K562 (cell line): ENCODE measurements around the gene HDAC5. TPM values are rescaled to one million over a fixed set of nuclear protein-coding genes. Genes with fewer than 3 reads are reported as not detected.

Experiments used
- ATAC-seq: fragments of 200-7000 bp; cut with Tn5 transposase; 3 replicates; pipeline ENCODE4 v1.9.1; 2020; ENCODE audit warnings: moderate library complexity
- BruUV-seq: library from RNA; stranded (reverse); fragments of 400-500 nt; replicated peaks from 2 replicates; lab custom pipeline; 2021; lab: Mats Ljungman, UMichigan
- CTCF ChIA-PET: fragments of 300-600 bp; formaldehyde crosslinking; extraction: SDS; loops from one replicate; lab custom pipeline; 2021; ENCODE audit warnings: low intra/inter-chr PET ratio; lab: Yijun Ruan, JAX
- POLR2A ChIA-PET: fragments of 300-600, 350-650 bp; sonication (Branson Sonifier 250); formaldehyde crosslinking; extraction: SDS; loops from one replicate; lab custom pipeline; 2021; ENCODE audit warnings: antibody characterized with exemption, inconsistent platforms; lab: Yijun Ruan, JAX
- DNase-seq, 4 experiments: peaks; one replicate each; pipeline versions ENCODE4 v3.0.0 to v3.0.0-alpha.2; 2011 to 2018; ENCODE audit warnings: low spot score in 3 of 4, mixed read lengths in 3 of 4; ENCODE audit errors: extremely low read depth in 1 of 4
- FAIRE-seq: peaks from 2 replicates; lab custom pipeline; 2011; peaks lifted over from hg19 to GRCh38; lab: Jason Lieb, UNC
- H2AFZ ChIP-seq: 2 replicates; pipeline ENCODE4 v1.6.0; 2011; ENCODE audit warnings: low read depth, low read length, control low read depth, inconsistent platforms
- H3K27ac ChIP-seq: fragments of 200-600 bp; 3 replicates; pipeline ENCODE4 v1.8.0; 2011; ENCODE audit warnings: low read depth, mild to moderate bottlenecking, control low read depth, inconsistent platforms, low read length, moderate library complexity, mixed read lengths; ENCODE audit errors: extremely low read depth
- H3K27me3 ChIP-seq, 2 experiments: fragments of 300-600 bp in 1 of 2; 2 replicates in 1 of 2; 3 replicates in 1 of 2; pipeline versions ENCODE4 v1.6.0 to v1.8.0; 2011; ENCODE audit warnings: inconsistent platforms in 2 of 2, low read length in 2 of 2, mild to moderate bottlenecking in 1 of 2, mixed read lengths in 1 of 2, moderate library complexity in 1 of 2; ENCODE audit not compliant: control insufficient read depth in 2 of 2, insufficient read depth in 2 of 2
- H3K36me3 ChIP-seq: fragments of 300-600 bp; 3 replicates; pipeline ENCODE4 v1.8.0; 2011; ENCODE audit warnings: mild to moderate bottlenecking, low read length, inconsistent platforms; ENCODE audit not compliant: control insufficient read depth, insufficient read depth
- H3K4me1 ChIP-seq, 2 experiments: fragments of 200-600 bp in 1 of 2; replicated peaks in 1 of 2; 2 replicates in 1 of 2; 3 replicates in 1 of 2; pipeline versions ENCODE4 v1.5.1 to v1.8.0; 2011; ENCODE audit warnings: inconsistent platforms in 2 of 2, low read length in 2 of 2, mild to moderate bottlenecking in 1 of 2, mixed read lengths in 1 of 2, moderate library complexity in 1 of 2; ENCODE audit not compliant: control insufficient read depth in 2 of 2, insufficient read depth in 2 of 2
- H3K4me2 ChIP-seq: 2 replicates; pipeline ENCODE4 v1.6.1; 2011; ENCODE audit warnings: low read length, control low read depth, inconsistent platforms, mixed read lengths; ENCODE audit not compliant: insufficient read depth
- H3K4me3 ChIP-seq: fragments of 200-600 bp; sonication (generic), shearing (Covaris generic); 2 replicates; pipeline ENCODE4 v1.5.1; 2016; ENCODE audit warnings: control low read depth, inconsistent platforms
- H3K79me2 ChIP-seq: fragments of 200-600 bp; 3 replicates; pipeline ENCODE4 v1.8.0; 2011; ENCODE audit warnings: low read length, inconsistent platforms; ENCODE audit not compliant: control insufficient read depth, insufficient read depth
- H3K9ac ChIP-seq, 2 experiments: 2 replicates each; pipeline versions ENCODE4 v1.6.0 to v1.6.1; 2011; ENCODE audit warnings: low read depth in 2 of 2, low read length in 2 of 2, control low read depth in 1 of 2, inconsistent platforms in 1 of 2, mild to moderate bottlenecking in 1 of 2, mixed read lengths in 1 of 2; ENCODE audit not compliant: insufficient read depth in 1 of 2
- H3K9me1 ChIP-seq: one replicate; pipeline ENCODE4 v1.6.0; 2011; ENCODE audit warnings: inconsistent platforms, mild to moderate bottlenecking, low read length, moderate library complexity; ENCODE audit not compliant: control insufficient read depth, insufficient read depth
- H3K9me3 ChIP-seq: replicated peaks from 2 replicates; pipeline ENCODE4 v1.5.1; 2011; ENCODE audit warnings: low read depth, low read length, inconsistent platforms; ENCODE audit not compliant: control insufficient read depth, insufficient read depth
- H4K20me1 ChIP-seq: replicated peaks from 2 replicates; pipeline ENCODE4 v1.6.1; 2011; ENCODE audit warnings: low read length, inconsistent platforms, mixed read lengths; ENCODE audit not compliant: control insufficient read depth, insufficient read depth
- ARID1B ChIP-seq: fragments of 450-650 bp; IDR thresholded peaks from 2 replicates; pipeline ENCODE4 v1.6.1; 2016; ENCODE audit warnings: antibody characterized with exemption, mild to moderate bottlenecking, inconsistent platforms
- BRD9 ChIP-seq: fragments of 450-650 bp; IDR thresholded peaks from 2 replicates; pipeline ENCODE4 v1.6.1; 2018; ENCODE audit warnings: low read depth; ENCODE audit not compliant: partially characterized antibody
- CREM ChIP-seq: IDR thresholded peaks from 2 replicates; pipeline ENCODE4 v1.6.1; 2014; ENCODE audit warnings: antibody characterized with exemption, low read depth
- GATA2 ChIP-seq: sonication (generic); formaldehyde crosslinking; IDR thresholded peaks from 2 replicates; pipeline ENCODE4 v1.4.0; 2020; ENCODE audit warnings: mild to moderate bottlenecking, missing genetic modification reagents
- ILK ChIP-seq: fragments of 450-650 bp; IDR thresholded peaks from 2 replicates; pipeline ENCODE4 v1.6.1; 2016; ENCODE audit warnings: missing genetic modification characterization, low read depth, mild to moderate bottlenecking, missing compliant biosample characterization, moderate library complexity, borderline replicate concordance
- MTA2 ChIP-seq: fragments of 450-650 bp; IDR thresholded peaks from 2 replicates; pipeline ENCODE4 v1.6.1; 2016; ENCODE audit warnings: low read depth
- PHF21A ChIP-seq: fragments of 450-650 bp; IDR thresholded peaks from 2 replicates; pipeline ENCODE4 v1.6.1; 2017; ENCODE audit warnings: low read depth, borderline replicate concordance
- PKNOX1 ChIP-seq: fragments of 450-650 bp; IDR thresholded peaks from 2 replicates; pipeline ENCODE4 v1.6.1; 2016
- POLR2AphosphoS5 ChIP-seq: IDR thresholded peaks from 2 replicates; pipeline ENCODE4 v1.6.1; 2011; ENCODE audit warnings: mild to moderate bottlenecking, low read depth, low read length, moderate library complexity; ENCODE audit not compliant: control insufficient read depth, insufficient read depth
- PRDM10 ChIP-seq: fragments of 450-650 bp; IDR thresholded peaks from 2 replicates; pipeline ENCODE4 v1.6.1; 2018; ENCODE audit not compliant: partially characterized antibody
- SRSF1 ChIP-seq: fragments of 200-400 bp; formaldehyde crosslinking; IDR thresholded peaks from 2 replicates; pipeline ENCODE4 v1.6.1; 2017; ENCODE audit warnings: mild to moderate bottlenecking, low read depth, low read length, moderate library complexity
- STAT6 ChIP-seq: sonication (generic); formaldehyde crosslinking; IDR thresholded peaks from 2 replicates; pipeline ENCODE4 v1.8.1; 2023; ENCODE audit warnings: mild to moderate bottlenecking, missing genetic modification reagents
- ZBTB1 ChIP-seq: sonication (generic); formaldehyde crosslinking; IDR thresholded peaks from 2 replicates; pipeline ENCODE4 v1.8.1; 2023; ENCODE audit warnings: missing genetic modification reagents, low read depth, mild to moderate bottlenecking, borderline replicate concordance
- WGBS: fragments of 100-300 bp; shearing (Covaris generic); methylation state at CpG from one replicate; pipeline ENCODE4 v1.1.6; 2016; ENCODE audit warnings: low coverage, mixed read lengths; ENCODE audit not compliant: insufficient coverage; ENCODE audit errors: missing lambda C conversion rate; 5-methylcytosine and 5-hydroxymethylcytosine counted together
- in situ Hi-C: fragments of 300-500 bp; cut with MboI; formaldehyde crosslinking; loops from 4 replicates; pipeline ENCODE4 v1.15.0; 2018; ENCODE audit warnings: inconsistent platforms, mixed read lengths
- intact Hi-C: fragments of 100-400 bp; cut with micrococcal nuclease; formaldehyde crosslinking; loops from 2 replicates; pipeline ENCODE4 v1.14.2; 2022
- polyA plus RNA-seq, 8 experiments: library from polyadenylated mRNA; depleted of rRNA in 4 of 8; stranded (reverse) in 5 of 8; unstranded in 3 of 8; fragments of >200 nt; fragmentation: Nextera tagmentation in 2 of 8; fragmentation: Illumina TruSeq in 1 of 8; extraction: Ambion mirVana in 2 of 8; extraction: Trizol in 1 of 8; gene quantifications; 2 replicates each; pipeline versions ENCODE4 v1.2.1 to v1.2.3, GENCODE V29; 2011 to 2014; ENCODE audit warnings: inconsistent platforms in 1 of 8, missing spikeins in 1 of 8
- total RNA-seq, 7 experiments: library from RNA; depleted of rRNA in 6 of 7; stranded (reverse); fragments of >200 nt in 6 of 7; fragmentation: Illumina TruSeq in 2 of 7; extraction: Trizol in 2 of 7; gene quantifications; 2 replicates each; pipeline versions ENCODE4 v1.2.1 to v1.2.3, GENCODE V29; 2011 to 2021; ENCODE audit warnings: low replicate concordance in 1 of 7

Gene HDAC5
- total and polyA plus RNA-seq, 9 of the 15 experiments (the other 6 are each of a cell fraction or from before 2014, with no cell fraction given), result 0.45 to 26.2 (median 16.4) TPM

- Histone ChIP-seq H3K36me3 (peaks cover 11% of the 10 kb centered on the region; the same call in 1 of the 3 replicates), H3K9me1 (no peaks in the 10 kb centered on the region), H3K4me3 (peak overlapping the region; percentile 62), H4K20me1 (peaks cover 5% of the 10 kb centered on the region; the same call in 1 of the 2 replicates), H3K27ac (peak overlapping the region; percentile 84), H3K9ac (peak overlapping the region; percentile 77 to 83; a peak in 3 of 4 replicates), H3K4me1 (peaks cover 19 to 43% of the 10 kb centered on the region in 2 experiments; a peak in 4 of 5 replicates), H3K4me2 (peak overlapping the region; percentile 88), H3K79me2 (peaks cover 43% of the 10 kb centered on the region), H2AFZ (peak overlapping the region; percentile 83), H3K27me3 (no peaks in the 10 kb centered on the region), H3K9me3 (no peaks in the 10 kb centered on the region)
- ChIA-PET POLR2A (interaction anchor here (0.8 kb wide), 2 partner anchors 9 to 46 kb away, joined by 3 read pairs; no protein-coding TSS in a partner anchor), CTCF (no interaction called here)
- 7% methylated on average over 7 of the region's 7 CpGs for WGBS
- FAIRE-seq (peak; percentile 72), DNase-seq (peak in 1 of 4 experiments; percentile 68), ATAC-seq (peak; percentile 10)
- intact Hi-C loops, result no loop called here
- no TSS peak for BruUV-seq
- in situ Hi-C loops, result no loop called here
- peak; percentile 51 for TF ChIP-seq ARID1B
- peak; percentile 26; the same call in 1 of the 2 replicates for TF ChIP-seq GATA2
- TF ChIP-seq PRDM10, result peak; percentile 61
- peak; percentile 52 for TF ChIP-seq PKNOX1
- TF ChIP-seq STAT6 (CRISPR knock-in tag), result no peak
- TF ChIP-seq CREM, result 0 out of 2 replicates have a peak, but pooled peaks have one; percentile 12
- 0 out of 2 replicates have a peak, but pooled peaks have one; percentile 36 for TF ChIP-seq ILK
- TF ChIP-seq PHF21A, result peak; percentile 8; the same call in 1 of the 2 replicates
- peak; percentile 81 for TF ChIP-seq POLR2AphosphoS5
- peak; percentile 51 for TF ChIP-seq BRD9
- TF ChIP-seq SRSF1, result no peak
- TF ChIP-seq ZBTB1, result no peak
- TF ChIP-seq MTA2, result no peak
These were observed 53.4 kb downstream of the HDAC5 start for GRCh38 chr17:44069974-44070454.
